Measurements from ENCODE around the gene HNRNPA3.

- TF ChIP-seq CTCF (conservative IDR thresholded peaks at IDR 0.05; ENCODE audit: low read length): no peak
- no peak for TF ChIP-seq EZH2phosphoT487 (IDR thresholded peaks at IDR 0.05; ENCODE audit: borderline replicate concordance, low read depth, low read length)
These were observed 42.6 kb downstream of the HNRNPA3 start for GRCh38 chr2:177255227-177255601.

Measured in OCI-LY7 (cell line).